ENCODE results near the gene MAP3K5. TPM values are rescaled to one million over a fixed set of nuclear protein-coding genes. Genes with fewer than 3 reads are reported as not detected.

MAP3K5 gene
- polyA plus RNA-seq, 12 donors: 1.9 to 6.4 (median 2.3) TPM; not detected in 1

DNA sequence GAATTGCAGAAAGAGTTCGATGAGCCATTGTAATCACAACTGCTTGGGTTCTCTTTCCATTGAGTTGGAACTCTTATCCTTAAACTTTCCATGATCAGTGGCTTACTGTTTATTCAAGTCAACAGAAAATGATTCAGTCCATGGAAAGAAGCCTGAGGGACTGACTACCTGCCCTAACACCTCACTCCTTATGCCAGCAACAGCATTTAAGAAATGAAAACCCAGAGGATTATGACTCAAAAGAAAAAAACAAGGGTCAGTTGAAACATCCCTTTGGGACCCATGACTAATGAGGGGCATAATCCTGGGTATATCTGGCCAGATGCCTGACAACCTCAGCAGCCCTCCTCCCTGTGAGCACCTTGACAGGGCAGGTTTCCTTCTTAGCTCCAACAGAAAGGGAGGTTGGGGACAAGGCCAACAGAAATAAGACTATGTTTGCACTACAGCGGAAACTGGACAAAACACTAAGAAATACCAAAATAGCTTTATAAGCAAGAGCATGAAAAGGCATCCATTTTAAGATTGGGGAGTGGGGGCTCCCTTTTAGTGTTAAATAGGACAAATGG lies 106.7 kb downstream of the MAP3K5 start:
- DNase-seq: no peak

DNA sequence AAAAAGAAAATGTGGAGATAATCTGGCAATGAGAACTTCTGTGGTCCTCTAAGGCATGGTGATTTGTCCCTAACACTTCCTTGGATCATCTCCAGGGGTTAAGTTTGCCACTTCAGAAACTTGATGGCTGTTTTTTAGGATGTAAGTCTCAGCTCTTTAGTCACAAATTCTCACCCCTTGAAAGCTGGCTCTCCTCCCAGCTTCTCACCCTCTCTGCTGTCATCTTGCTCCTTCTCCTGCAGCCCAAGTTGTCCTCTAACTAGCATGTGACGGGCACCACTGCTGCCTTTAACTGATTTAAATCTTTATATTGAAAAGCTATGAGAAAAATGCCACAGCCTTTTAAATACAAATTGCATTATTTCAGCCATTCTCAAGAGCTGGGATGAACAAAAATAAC lies 107.8 kb downstream of the MAP3K5 start:
- no peak for DNase-seq

DNA sequence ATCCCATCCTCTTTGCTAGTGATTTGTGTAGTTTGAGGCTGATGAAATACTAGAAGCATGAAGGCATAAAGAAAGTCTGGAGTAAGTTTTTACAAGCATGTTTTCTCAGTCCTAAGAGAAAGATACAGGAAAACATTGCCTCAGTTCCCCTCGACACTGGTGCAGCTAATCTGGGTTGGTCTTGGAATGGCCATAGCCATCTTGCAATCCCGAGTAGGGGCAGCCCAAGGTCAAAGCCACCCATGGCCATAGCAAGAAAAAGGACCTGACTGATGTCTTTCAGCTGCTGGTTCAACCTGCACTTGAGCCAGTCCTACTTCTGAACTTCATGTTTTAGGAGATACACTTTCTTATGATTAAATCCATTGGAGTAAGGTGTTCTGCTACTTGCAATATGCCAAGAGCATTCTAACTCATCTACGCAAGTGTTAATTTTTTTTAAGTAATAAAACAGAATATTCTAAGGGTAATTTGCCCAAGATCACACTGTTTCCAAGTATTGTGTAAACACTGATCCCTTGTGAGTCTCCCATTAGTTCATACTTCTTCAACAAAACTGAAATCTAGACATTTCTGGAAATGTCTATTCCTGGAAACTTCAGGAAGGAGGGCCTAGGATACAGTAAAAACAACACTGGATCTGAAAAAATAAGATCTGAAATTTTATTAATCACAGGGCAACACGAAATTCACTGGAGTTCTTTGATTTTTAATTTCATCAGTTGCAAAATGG lies 108.9 kb downstream of the MAP3K5 start:
- no peak for DNase-seq

DNA sequence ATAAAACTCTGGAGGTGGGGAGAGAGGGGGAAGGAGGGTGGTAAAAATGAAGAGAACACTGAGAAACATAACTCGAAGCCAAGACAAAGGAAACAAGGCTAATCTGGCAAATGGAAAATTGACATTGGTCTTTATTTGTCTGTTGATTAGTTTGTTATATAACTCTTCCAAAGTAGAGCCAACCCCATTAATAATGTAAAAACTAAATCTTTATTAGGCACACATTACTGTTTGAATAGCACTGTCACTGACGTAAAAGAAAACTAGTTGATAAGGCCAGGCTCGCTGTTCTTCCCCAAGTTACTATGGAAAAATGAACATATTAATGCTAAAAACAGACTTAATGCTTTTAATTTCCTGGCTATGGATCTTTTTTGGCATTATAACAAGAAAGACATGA lies 110.0 kb downstream of the MAP3K5 start:
- DNase-seq: no peak

DNA sequence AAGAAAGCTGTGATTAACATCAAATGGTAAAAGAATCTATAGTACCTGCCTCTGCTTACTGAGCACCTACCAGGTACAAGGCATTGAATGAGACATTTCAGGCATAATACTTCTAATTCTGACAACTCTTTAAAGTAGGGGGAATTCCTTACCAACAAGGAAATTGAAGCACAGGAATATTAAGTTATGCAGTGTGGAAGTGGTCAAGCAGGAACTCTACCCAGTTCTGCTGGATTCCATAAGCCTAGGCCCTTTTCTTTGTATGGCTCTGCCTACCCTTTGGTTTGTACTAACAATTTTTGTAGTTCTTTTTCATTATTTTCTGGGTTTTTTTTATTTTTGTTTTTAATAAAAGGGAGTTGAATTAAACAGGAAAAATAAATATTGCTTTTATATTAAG lies 114.5 kb downstream of the MAP3K5 start:
- DNase-seq: no peak

DNA sequence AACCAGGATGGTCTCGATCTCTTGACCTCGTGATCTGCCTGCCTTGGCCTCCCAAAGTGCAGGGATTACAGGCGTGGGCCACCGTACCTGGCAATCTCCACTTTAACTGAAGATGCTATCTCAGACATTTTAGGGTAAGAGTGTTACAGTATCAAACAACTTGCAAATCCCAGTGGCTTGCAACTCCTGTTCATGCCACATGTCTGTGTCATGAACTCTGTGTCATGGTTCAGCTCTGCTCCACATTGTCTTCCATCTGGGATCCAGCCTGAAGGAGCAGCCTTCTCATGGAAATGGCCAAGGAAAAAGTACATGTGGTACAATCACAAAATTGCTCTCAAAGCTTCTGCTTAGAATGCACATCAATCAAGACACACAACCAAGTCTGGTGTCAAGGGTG lies 114.9 kb downstream of the MAP3K5 start:
- no peak for DNase-seq

DNA sequence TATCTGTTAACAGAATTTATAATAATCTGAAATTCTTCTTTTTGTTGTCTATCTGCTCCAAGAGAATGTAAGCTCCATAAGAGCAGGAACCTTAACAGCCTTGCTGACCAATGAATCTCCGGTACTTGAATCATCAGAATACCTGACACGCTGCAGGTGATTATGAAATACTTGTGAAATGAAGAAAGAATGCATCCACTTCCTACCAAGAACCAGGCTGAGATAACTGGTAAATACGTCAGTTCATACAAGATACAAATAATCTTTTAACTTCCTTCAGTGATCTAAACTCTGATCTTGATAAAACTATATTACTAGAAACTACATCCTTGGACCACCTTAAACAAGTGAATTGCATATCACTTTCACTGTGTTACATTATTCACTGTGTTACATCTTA lies 116.2 kb downstream of the MAP3K5 start:
- DNase-seq: no peak

DNA sequence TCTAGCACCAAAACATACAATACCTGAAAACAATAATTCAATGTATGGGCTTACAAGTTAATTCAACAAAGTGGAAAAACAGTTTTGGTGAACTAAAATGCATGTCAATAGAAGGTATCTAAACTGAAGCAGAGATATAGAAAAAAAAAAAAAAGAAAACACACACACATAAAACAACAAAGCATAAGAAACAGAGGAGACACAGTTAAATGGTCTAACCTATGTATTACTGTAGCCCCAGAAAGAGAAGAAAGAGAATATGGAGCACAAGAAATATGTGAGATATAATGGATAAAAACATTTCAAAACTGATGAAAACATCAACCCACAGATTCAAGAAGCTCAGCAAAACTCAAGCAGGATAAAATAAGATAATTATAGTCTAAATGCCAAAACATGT lies 118.7 kb downstream of the MAP3K5 start:
- DNase-seq: no peak

DNA sequence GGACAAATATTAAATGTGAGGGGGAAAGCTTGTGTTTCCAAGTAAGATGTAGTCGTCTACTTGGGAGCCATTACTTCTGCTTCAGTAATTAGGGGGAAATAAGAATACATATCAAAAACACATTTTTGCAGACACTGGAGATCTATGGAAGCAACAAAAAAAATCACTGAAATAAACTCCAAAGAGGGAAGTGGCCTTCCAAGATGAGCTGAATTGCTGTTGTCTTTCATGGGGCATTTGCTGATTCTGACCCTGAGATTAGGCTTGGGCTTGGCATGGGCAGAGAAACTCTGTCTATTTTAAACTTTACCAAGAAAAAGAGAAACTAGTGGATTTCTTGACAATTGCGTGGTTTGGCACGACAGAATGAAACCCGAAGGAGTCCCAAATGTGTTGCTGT lies 120.1 kb downstream of the MAP3K5 start:
- DNase-seq: no peak

DNA sequence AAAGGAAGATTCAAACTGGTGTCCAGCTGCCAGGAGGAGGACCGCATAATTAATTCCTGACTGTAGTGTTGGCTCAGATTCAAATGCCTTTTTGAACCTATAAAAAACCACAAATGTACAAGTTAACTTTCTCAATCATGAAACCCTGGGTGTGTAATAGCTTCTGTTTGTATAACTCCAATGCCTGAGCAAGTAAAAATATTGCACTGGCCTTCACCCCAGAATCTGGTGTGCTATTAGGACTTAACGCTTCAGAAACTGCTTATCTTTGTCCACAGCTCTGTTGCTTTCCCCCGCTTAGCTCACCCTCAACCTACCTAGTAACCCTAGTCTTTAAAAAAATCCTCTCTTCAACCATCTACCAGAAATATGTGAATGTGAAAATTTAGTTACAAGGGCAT lies 123.0 kb downstream of the MAP3K5 start:
- DNase-seq: no peak

DNA sequence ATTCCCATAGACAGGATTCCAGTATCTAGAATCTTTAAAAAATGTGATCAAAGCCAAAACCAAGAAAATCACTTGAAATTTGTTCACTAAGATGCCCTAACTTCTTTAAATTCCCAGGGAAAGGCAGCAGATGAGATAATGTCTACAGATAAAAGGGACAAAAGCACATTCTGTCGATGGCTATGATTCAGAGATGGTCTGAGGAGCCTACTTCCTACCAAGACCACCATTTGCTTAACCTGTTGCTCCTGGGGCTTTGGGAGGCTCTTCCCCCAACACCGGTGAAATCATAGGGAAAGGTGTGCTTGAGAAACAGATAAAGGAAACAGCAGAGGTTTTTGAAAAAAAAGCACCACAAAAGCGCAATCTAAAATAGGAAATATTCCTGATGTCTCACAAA lies 123.7 kb downstream of the MAP3K5 start:
- no peak for DNase-seq

DNA sequence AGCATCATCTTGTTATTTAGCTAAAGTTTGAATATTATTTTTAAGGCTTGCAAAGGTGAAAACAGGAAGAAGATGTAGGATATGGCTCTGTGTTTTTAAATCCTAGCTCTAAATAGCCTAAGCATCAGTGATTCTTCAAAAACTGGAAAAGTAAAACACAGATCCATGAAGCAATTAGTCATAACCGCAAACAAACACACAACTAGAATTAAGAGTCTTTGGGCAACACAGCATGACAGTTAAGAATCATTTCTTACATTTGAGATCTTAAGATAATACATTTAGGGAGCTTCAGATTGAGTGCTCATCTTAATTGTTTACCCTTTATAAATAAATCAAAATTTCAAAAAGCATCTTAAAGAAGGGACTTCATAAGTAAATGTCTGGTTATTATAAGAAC lies 126.2 kb downstream of the MAP3K5 start:
- DNase-seq: no peak

DNA sequence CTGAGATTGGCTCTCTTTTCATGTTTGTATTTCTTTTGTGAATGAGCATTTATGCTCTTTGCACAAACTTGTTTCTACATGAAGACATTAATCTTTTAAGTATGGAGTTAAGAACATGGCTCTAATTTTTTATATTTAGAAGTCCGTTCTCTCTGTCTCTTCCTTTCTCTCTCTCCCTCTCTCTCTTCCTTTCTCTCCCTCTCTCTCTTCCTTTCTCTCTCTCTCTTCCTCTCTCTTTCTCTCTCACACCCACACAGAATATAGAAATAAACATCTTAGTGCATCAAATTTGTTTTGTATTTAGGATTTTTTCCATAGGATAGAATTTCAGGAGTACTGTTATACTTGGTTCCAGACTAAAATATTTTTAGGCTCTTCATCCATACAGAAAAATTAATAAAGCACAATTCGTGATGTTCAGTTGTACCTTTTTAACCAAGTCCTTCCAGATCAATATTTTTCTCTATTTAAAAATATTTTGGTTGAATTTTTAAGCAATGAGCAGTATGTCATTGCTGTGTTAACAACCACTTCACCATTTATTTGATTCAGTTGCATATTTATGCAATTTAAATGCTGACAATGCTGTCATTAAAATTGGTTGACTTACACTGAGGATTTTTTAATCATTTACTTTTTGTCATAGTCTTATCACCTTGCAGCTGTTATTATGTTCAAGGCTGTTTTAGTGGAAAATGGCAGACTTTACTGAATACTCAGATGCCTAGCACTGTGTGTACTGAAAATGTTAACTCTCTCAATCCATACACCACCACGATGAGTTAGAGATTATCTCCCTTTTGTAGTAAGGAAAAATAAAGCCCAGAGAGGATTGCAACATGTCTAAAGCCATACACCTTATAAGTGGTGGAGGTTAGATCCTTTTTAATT lies 129.7 kb downstream of the MAP3K5 start:
- no peak for DNase-seq

DNA sequence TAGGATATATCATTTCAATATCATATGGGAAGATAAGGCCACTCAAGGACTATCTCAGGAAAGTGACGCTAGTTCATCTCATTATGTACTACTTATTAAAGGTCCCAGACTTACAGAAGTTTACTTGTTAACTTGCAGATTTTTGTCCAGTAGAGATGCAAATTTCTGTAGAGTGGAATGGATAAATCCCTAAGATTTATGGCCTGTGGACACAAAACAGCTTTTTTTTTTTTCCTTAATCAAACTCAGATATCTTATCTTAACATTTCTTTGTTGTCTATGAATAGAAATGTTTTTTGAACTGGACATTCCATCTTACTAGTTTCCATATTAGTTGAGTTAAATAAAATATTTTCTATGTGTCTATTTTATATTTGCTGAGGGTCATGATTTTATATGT lies 131.6 kb downstream of the MAP3K5 start:
- no peak for DNase-seq

DNA sequence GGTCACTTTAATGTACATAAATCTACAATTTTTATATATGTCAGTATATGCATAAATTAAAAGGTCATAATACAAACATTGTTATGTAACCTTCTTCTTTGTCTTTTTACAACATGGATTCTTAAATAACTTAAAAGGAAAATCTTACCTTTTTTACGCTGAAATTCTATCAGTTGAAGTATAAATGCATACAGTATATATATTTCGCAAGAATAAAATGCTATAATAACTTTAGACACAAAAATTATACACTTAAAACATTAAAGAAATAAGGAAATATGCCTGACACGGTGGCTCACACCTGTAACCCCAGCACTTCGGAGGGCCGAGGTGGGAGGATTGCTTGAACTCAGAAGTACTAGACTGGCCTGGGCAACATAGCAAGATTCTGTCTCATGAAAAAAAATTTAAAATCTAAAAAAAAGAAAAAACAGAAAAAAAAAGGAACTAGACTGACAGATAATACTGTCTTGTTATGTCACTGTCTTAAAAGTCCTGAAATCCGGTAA lies 132.2 kb downstream of the MAP3K5 start:
- no peak for DNase-seq

DNA sequence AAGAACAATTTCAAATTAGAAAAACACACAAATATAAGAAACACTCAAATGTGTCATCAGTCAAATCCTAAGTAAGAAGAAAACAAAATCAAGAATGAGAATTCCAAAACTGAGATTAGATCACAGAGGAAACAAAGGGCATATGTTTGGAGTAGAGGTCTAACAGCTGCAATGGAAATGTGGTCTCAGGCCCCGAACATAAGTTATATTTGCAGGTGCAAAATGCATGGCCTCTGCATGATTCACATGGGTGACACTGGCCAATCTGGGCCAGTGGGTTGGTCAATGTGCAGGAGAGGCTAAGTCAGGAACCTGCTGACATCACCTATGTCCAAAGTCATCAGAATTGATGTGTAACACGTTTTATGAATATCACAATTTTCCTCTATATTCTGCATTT lies 133.6 kb downstream of the MAP3K5 start:
- DNase-seq: no peak

DNA sequence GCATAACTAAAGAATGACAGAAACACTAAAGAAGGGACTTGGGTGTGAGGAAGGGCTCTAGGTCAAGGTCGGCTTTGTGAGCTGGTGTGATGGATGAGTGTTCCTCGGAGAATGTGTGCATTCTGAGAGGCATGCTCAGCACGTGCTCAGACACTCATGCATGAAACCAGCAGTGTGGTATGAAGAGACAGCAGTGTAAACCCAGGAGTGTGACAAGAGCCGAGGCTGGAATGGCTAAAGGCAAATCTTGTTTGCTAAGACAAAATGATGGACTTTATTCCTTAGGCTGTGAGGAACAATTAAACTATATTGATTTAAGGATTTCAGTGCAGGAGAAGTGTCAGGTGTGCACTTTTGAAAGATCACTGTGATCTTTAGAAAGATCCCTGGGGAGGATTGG lies 134.6 kb downstream of the MAP3K5 start:
- no peak for DNase-seq

DNA sequence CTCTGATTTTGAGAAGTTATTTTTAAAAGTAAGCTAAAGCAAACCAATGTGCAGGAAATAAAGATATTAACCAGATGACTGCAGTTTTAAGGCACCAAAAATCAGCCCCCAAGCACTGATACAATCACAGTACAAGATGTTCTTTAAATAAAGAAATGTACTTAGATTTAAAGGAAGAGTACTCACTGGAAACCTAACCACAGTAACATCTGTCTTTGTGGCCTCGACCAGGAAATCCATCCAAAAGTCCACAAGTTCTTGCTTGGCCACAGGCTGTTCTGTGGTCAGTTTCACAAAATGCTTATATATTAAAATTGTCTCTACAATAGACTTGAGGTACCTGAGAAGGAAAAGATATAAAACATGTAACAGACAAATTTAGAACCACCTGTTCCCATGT lies 136.2 kb downstream of the MAP3K5 start:
- DNase-seq: no peak

DNA sequence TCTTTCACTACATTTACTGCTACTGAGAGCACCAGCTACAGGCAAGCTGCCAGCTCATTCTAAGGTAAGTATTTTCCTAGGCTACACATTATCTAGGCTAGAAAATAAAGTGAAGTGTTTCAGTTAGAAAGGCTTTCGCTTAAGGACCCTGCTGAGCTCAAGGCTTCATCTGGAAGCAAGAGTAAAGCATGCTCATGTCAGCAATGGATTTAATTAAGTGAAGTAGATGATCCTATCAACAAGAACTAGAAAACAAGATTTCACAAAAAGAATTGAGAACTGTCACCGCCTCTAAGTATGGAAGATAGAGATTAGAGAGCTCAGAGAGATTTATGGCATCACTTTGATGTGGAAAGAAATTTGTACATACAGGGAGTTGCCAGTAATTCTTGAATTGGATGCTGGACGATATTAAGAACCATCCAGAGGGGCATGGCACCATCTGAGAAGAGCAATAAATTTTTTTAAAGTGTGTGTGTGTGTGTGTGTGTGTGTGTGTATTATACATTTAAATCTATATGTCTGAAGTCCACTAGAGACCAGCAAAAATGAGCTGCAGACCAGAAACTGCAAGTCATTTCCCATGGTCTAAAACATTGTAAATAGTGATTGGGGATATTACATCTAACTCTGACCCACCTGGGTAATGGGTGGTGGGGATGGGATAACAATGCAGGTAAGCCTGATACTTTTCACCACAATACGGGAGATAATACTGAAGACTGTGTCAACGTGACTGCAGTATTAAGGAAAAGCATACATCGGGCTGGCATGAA lies 136.8 kb downstream of the MAP3K5 start:
- no peak for DNase-seq

DNA sequence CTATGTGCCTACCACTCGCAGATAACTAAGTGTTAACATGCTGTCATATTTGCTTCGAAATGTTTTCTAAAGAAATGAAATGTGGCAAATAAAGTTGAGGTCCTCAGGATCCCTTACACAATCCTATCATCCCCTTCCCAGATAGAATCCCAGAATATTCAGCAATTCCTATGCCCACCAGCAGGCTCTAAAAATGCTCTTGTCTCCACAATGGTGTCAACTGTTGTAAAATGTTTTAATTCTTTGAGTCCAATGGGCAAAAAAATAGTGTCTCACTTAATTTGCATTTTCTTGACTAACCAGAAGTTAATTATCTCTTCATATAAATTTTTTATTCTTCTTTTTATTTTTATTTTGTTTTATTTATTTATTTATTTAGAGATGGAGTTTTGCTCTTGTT lies 138.2 kb downstream of the MAP3K5 start:
- no peak for DNase-seq

DNA sequence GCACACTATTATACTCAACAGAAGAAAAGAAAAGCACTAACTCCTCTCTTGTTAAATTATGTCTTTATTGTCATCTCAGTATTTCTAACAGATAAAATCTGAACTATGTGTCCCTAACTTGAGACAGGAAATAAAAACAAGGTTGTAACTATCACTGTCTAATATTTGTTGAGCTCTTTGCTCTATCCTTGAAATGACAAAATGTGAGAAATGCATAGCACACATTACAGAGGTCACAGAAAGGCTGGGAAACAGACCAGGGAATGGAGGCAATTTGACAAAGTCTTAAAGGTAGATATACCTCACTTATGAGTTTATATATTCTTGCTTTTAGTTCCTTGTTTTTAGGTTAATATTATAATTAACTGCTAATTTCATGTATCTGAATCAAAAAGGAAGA lies 139.6 kb downstream of the MAP3K5 start:
- DNase-seq: no peak

DNA sequence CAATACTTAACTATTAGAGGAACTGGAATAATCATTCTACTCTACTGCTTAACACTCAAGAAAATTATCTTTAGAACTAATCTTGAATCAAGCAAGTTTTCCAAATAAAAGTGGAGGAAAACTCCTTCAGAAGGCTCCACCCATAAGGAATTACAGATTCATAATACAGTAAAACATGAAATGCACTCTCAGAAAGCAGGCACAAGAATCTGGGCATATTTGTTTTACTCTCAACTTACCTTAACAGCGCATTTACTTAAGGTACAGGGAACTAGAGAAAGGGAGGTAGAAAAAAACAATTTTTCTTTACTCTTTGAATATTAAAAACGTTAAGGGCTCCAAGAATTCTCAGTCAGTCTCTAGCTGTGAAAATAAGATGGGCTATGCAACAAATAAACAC lies 140.3 kb downstream of the MAP3K5 start:
- no peak for DNase-seq

Data from muscle of arm (tissue), 12 donors.